ENCODE results near the gene HES3. TPM values are rescaled to one million over a fixed set of nuclear protein-coding genes. Genes with fewer than 3 reads are reported as not detected.

The HES3 gene
- polyA plus RNA-seq, 1 experiment = not detected

DNA sequence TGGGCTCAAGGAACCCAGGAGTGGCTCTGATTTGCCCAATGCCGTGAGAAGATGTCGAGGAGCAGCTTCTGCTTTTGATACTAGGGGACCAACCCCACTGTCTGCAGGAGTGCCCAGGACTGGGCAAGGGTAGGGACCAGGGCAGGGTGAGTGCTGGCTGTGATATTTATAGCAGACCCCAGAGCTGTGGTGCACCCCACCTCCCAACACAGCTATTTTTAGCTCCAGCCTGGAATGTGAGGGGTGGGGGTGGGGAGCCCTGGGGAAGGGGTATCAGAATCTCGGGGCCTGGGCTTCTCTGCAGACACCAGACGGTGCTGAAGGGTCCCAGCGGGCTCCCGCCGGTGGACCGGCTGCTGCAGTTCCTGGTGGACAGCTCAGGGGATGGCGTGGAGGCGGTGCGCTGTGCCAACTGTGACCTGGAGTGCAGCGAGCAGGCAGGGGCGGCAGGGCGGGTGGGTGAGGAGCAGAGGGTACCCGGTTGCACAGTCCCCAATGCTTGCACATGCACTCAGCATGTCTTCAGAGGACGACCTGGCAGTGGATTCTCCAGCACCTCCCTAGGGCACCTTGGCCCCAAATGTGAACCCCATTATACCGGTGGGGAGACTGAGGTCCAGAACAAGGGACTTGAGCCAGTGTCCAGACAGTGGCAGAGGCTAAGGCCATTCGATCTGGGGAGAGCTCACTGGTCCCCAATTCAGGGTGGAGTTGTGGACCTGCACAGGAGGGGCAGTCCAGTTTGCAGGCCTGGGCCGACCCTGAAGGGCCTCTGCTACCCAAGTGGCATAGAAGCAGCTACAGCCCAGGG lies 36.7 kb upstream of the HES3 start:
- ChIA-PET POLR2A (interaction anchor here (0.6 to 0.7 kb wide), 2 partner anchors 56 to 259 kb away, joined by 3 read pairs; no protein-coding TSS in a partner anchor), CTCF (interaction anchor here (0.6 to 2.4 kb wide), 3 partner anchors 8 to 690 kb away, joined by 3 to 9 read pairs (median 4); no protein-coding TSS in a partner anchor)
- Histone ChIP-seq H3K27ac (ENCODE audit: low read depth, low read length) (no peak overlapping the region), H3K27me3 (ENCODE audit: control insufficient read depth, insufficient read depth, low read length) (no peaks in the 10 kb centered on the region), H3K4me3 (ENCODE audit: low read depth, low read length) (peak overlapping the region; percentile 58), H3K9me3 (ENCODE audit: control insufficient read depth, insufficient read depth, low read length) (no peaks in the 10 kb centered on the region; the same call in 1 of the 2 replicates)
- DNase-seq (ENCODE audit: low read depth, low spot score) = no peak
- TF ChIP-seq, protein P1, sequence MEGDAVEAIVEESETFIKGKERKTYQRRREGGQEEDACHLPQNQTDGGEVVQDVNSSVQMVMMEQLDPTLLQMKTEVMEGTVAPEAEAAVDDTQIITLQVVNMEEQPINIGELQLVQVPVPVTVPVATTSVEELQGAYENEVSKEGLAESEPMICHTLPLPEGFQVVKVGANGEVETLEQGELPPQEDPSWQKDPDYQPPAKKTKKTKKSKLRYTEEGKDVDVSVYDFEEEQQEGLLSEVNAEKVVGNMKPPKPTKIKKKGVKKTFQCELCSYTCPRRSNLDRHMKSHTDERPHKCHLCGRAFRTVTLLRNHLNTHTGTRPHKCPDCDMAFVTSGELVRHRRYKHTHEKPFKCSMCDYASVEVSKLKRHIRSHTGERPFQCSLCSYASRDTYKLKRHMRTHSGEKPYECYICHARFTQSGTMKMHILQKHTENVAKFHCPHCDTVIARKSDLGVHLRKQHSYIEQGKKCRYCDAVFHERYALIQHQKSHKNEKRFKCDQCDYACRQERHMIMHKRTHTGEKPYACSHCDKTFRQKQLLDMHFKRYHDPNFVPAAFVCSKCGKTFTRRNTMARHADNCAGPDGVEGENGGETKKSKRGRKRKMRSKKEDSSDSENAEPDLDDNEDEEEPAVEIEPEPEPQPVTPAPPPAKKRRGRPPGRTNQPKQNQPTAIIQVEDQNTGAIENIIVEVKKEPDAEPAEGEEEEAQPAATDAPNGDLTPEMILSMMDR (IDR thresholded peaks at IDR 0.05; ENCODE audit: low read depth, low read length) = no peak

DNA sequence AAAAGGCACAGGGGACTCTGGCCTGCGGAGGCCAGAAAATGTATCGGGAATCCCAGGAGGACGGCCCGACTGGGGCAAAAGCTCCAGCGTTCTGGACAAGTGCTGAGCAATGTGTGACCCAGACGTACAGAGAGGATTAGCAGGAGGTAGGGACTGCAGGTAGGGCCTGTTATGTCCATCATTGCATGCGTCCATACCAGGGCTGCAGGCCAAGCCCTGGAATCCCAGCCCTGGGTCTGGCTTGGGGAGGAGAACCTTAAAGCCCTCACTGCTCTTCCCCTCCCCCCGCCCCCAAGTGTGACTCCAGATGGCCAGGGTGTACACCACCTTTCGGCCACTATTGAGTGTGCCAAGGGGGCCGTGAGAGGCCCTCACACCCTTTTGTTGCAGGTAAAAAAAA lies 36.1 kb upstream of the HES3 start:
- DNase-seq (ENCODE audit: low read depth, low spot score) = no peak
- POLR2A ChIA-PET = no interaction called here

DNA sequence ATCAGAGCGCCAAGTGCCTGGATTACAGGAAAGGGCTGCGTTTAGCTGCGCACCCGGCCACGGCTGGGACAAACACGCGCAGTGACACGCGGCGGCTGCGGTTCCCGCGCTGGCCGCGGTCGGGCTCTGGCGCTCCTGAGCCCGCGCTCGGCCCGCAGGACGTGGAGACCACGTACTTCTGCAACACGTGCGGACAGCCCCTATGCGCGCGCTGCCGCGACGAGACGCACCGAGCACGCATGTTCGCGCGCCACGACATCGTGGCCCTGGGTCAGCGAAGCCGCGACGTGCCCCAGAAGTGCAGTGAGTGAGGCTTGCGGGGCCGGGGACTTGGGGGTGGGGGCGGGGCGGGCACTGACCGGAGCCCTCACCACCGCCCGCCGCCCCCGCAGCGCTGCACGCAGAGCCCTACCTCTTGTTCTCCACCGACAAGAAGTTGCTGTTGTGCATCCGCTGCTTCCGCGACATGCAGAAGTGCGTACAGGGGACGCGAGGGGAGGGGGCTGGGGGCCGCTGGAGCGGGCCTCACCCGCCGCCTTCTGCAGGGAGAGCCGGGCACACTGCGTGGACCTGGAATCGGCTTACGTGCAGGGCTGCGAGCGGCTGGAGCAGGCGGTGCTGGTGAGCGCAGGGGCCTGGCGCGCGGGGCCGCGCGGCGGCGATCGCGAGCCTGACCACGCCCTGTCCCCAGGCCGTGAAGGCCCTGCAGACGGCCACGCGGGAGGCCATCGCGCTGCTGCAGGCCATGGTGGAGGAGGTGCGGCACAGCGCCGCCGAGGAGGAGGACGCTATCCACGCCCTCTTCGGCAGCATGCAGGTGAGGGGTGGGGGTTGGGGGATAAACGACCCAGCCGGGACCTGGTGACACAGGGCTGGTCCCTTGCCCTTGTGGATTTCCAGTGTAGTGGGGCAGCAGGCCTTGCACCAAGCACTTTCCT lies 35.0 kb upstream of the HES3 start:
- POLR2A ChIA-PET = no interaction called here

More for the DNA sequence above, 36.1 kb upstream of the HES3 start:
- H3K9me3 ChIP-seq (ENCODE audit: control insufficient read depth, insufficient read depth, low read length) = no peaks in the 10 kb centered on the region; the same call in 1 of the 2 replicates
- CTCF ChIA-PET = interaction anchor here (2.4 kb wide), 1 partner anchor 38 kb away, joined by 9 read pairs; no protein-coding TSS in a partner anchor
- H3K27ac ChIP-seq (ENCODE audit: low read depth, low read length) = no peak overlapping the region
- TF ChIP-seq, protein P1 (IDR thresholded peaks at IDR 0.05; ENCODE audit: low read depth, low read length) = no peak
- no peak overlapping the region for H3K4me3 ChIP-seq (ENCODE audit: low read depth, low read length)
- no peaks in the 10 kb centered on the region for H3K27me3 ChIP-seq (ENCODE audit: control insufficient read depth, insufficient read depth, low read length)

DNA sequence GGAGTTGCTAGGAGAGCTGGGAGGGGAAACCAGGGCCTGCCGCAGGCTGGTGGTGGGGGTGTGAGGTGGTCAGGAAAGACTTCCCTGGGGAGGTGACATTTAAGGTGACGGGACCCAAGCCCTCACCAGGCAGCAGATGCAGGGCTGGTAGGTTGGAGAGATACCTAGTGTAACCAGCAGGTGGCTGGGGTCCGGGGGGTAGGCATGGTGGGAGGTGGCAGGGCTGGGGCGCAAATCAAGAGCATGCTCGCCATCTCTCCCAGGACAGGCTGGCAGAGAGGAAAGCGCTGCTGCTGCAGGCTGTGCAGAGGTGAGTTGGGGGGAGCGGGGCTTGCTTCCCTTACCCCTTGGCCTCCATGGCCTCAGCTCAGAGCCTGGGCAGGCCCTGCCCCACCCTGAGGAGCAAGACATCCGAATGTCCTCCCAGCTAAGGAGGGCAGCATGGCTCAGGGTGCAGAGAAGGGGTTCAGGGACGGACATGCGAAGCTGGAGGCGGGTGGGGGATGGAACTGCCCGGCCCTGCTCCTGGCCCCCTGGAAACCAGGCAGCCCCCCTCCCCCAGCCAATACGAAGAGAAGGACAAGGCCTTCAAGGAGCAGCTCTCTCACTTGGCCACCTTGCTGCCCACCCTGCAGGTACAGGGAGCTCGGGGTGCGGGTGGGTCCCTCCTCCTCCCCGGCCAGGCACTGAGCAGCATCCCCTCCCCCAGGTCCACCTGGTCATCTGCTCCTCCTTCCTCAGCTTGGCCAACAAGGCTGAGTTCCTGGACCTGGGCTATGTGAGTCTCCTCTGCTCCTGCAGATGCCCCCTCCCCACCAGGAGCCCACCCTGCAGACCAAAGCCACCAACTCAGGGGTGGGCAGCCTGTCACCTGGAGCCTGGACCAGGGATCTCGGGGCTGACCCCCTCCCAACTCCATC lies 34.1 kb upstream of the HES3 start:
- peak overlapping the region; percentile 48; the same call in 1 of the 2 replicates for H3K4me3 ChIP-seq (ENCODE audit: low read depth, low read length)
- no peaks in the 10 kb centered on the region for H3K27me3 ChIP-seq (ENCODE audit: control insufficient read depth, insufficient read depth, low read length)
- H3K27ac ChIP-seq (ENCODE audit: low read depth, low read length) = no peak overlapping the region
- DNase-seq (ENCODE audit: low read depth, low spot score) = no peak
- POLR2A ChIA-PET = no interaction called here
- TF ChIP-seq, protein P1 (IDR thresholded peaks at IDR 0.05; ENCODE audit: low read depth, low read length) = peak; percentile 28
- CTCF ChIA-PET = interaction anchor here (1.0 kb wide), 1 partner anchor 9 kb away, joined by 3 read pairs; no protein-coding TSS in a partner anchor
- H3K9me3 ChIP-seq (ENCODE audit: control insufficient read depth, insufficient read depth, low read length) = no peaks in the 10 kb centered on the region; the same call in 1 of the 2 replicates

More for the DNA sequence above, 35.0 kb upstream of the HES3 start:
- Histone ChIP-seq H3K4me3 (ENCODE audit: low read depth, low read length) (peak overlapping the region; percentile 48), H3K27me3 (ENCODE audit: control insufficient read depth, insufficient read depth, low read length) (no peaks in the 10 kb centered on the region), H3K27ac (ENCODE audit: low read depth, low read length) (no peak overlapping the region), H3K9me3 (ENCODE audit: control insufficient read depth, insufficient read depth, low read length) (no peaks in the 10 kb centered on the region; the same call in 1 of the 2 replicates)
- CTCF ChIA-PET = interaction anchor here (0.6 to 1.0 kb wide), 3 partner anchors 10 to 189 kb away, joined by 3 to 6 read pairs (median 3); no protein-coding TSS in a partner anchor
- TF ChIP-seq, protein P1 (IDR thresholded peaks at IDR 0.05; ENCODE audit: low read depth, low read length) = peak; percentile 54
- DNase-seq (ENCODE audit: low read depth, low spot score) = no peak

Measured in AG04450 (cell line).